K562 (cell line): ENCODE results near the gene DPY30. TPM values are rescaled to one million over a fixed set of nuclear protein-coding genes. Genes with fewer than 3 reads are reported as not detected.

Experiments
- CREM ChIP-seq: IDR thresholded peaks from 2 replicates; pipeline ENCODE4 v1.6.1; 2014; ENCODE audit warnings: antibody characterized with exemption, low read depth
- CTBP1 ChIP-seq: fragments of 450-650 bp; IDR thresholded peaks from 2 replicates; pipeline ENCODE4 v1.6.1; 2016; ENCODE audit warnings: borderline replicate concordance
- E2F3 ChIP-seq: fragments of 250-450 bp; sonication (Bioruptor Pico); IDR thresholded peaks from 2 replicates; pipeline ENCODE4 v1.4.0; 2020; ENCODE audit warnings: mild to moderate bottlenecking
- EP300 ChIP-seq: IDR thresholded peaks from 2 replicates; pipeline ENCODE4 v1.6.1; 2012; ENCODE audit warnings: low read length, improper control_type of control experiment
- ETS1 ChIP-seq: conservative IDR thresholded peaks from 2 replicates; pipeline ENCODE4 v1.6.1; 2011; ENCODE audit warnings: low read depth, mild to moderate bottlenecking, low read length; ENCODE audit not compliant: control insufficient read depth
- FOXA1 ChIP-seq: fragments of 450-650 bp; IDR thresholded peaks from 2 replicates; pipeline ENCODE4 v1.6.1; 2016; ENCODE audit warnings: mild to moderate bottlenecking, borderline replicate concordance
- HNRNPUL1 ChIP-seq: fragments of 200-400 bp; formaldehyde crosslinking; IDR thresholded peaks from 2 replicates; pipeline ENCODE4 v1.6.1; 2017; ENCODE audit warnings: low read length
- ILF3 ChIP-seq: fragments of 450-650 bp; IDR thresholded peaks from 2 replicates; pipeline ENCODE4 v1.6.1; 2018; ENCODE audit warnings: antibody characterized with exemption, mild to moderate bottlenecking, moderate library complexity, borderline replicate concordance
- ILK ChIP-seq: fragments of 450-650 bp; IDR thresholded peaks from 2 replicates; pipeline ENCODE4 v1.6.1; 2016; ENCODE audit warnings: missing genetic modification characterization, low read depth, mild to moderate bottlenecking, missing compliant biosample characterization, moderate library complexity, borderline replicate concordance
- KDM5B ChIP-seq: fragments of 200-600 bp; sonication (generic); IDR thresholded peaks from 2 replicates; pipeline ENCODE4 v1.6.1; 2012; ENCODE audit warnings: low read depth, mild to moderate bottlenecking, moderate library complexity, low read length, control low read depth, inconsistent platforms; ENCODE audit not compliant: insufficient replicate concordance
- L3MBTL2 ChIP-seq: fragments of 450-650 bp; IDR thresholded peaks from 2 replicates; pipeline ENCODE4 v1.6.1; 2016; ENCODE audit warnings: mild to moderate bottlenecking, moderate library complexity
- NR2C1 ChIP-seq, 2 experiments: fragments of 450-650 bp; IDR thresholded peaks; 2 replicates each; pipeline ENCODE4 v1.6.1; 2017; ENCODE audit warnings: mild to moderate bottlenecking in 2 of 2, antibody characterized with exemption in 1 of 2, inconsistent platforms in 1 of 2, missing compliant biosample characterization in 1 of 2, missing genetic modification characterization in 1 of 2
- PHB ChIP-seq: fragments of 250-450 bp; sonication (Bioruptor Pico); IDR thresholded peaks from 2 replicates; pipeline ENCODE4 v1.5.0; 2021
- POLR2AphosphoS2 ChIP-seq: IDR thresholded peaks from 2 replicates; pipeline ENCODE4 v1.6.1; 2012; ENCODE audit warnings: low read length, improper control_type of control experiment
- RREB1 ChIP-seq: fragments of 250-450 bp; sonication (Bioruptor Pico); IDR thresholded peaks from 2 replicates; pipeline ENCODE4 v1.4.0; 2020
- SMARCC2 ChIP-seq: fragments of 450-650 bp; IDR thresholded peaks from 2 replicates; pipeline ENCODE4 v1.6.1; 2017; ENCODE audit warnings: antibody characterized with exemption, moderate library complexity, mild to moderate bottlenecking, low read depth
- SOX6 ChIP-seq: fragments of 450-650 bp; IDR thresholded peaks from 2 replicates; pipeline ENCODE4 v1.6.1; 2014; ENCODE audit warnings: mild to moderate bottlenecking
- TAF1 ChIP-seq: IDR thresholded peaks from 2 replicates; pipeline ENCODE4 v1.6.1; 2011; ENCODE audit warnings: mild to moderate bottlenecking, low read length, moderate library complexity; ENCODE audit not compliant: insufficient read depth, control insufficient read depth, severe bottlenecking; ENCODE audit errors: extremely low read depth
- ZBTB9 ChIP-seq: fragments of 450-650 bp; formaldehyde crosslinking; IDR thresholded peaks from 2 replicates; pipeline ENCODE4 v1.4.0; 2020; ENCODE audit warnings: mild to moderate bottlenecking, moderate library complexity
- ZEB2 ChIP-seq: fragments of 450-650 bp; IDR thresholded peaks from 2 replicates; pipeline ENCODE4 v1.6.1; 2016
- polyA plus RNA-seq, 8 experiments: library from polyadenylated mRNA; depleted of rRNA in 4 of 8; stranded (reverse) in 5 of 8; unstranded in 3 of 8; fragments of >200 nt; fragmentation: Nextera tagmentation in 2 of 8; fragmentation: Illumina TruSeq in 1 of 8; extraction: Ambion mirVana in 2 of 8; extraction: Trizol in 1 of 8; gene quantifications; 2 replicates each; pipeline versions ENCODE4 v1.2.1 to v1.2.3, GENCODE V29; 2011 to 2014; ENCODE audit warnings: inconsistent platforms in 1 of 8, missing spikeins in 1 of 8
- total RNA-seq, 7 experiments: library from RNA; depleted of rRNA in 6 of 7; stranded (reverse); fragments of >200 nt in 6 of 7; fragmentation: Illumina TruSeq in 2 of 7; extraction: Trizol in 2 of 7; gene quantifications; 2 replicates each; pipeline versions ENCODE4 v1.2.1 to v1.2.3, GENCODE V29; 2011 to 2021; ENCODE audit warnings: low replicate concordance in 1 of 7

DPY30 gene
- total and polyA plus RNA-seq, 9 of the 15 experiments (the other 6 are each of a cell fraction or from before 2014, with no cell fraction given) = 64.6 to 402 (median 116) TPM

- TF ChIP-seq ETS1 (0 out of 2 replicates have a peak, but pooled peaks have one; percentile 2), KDM5B (peak; percentile 99), EP300 (no peak), SMARCC2 (no peak), PHB (CRISPR knock-in tag) (0 out of 2 replicates have a peak, but pooled peaks have one; percentile 72), SOX6 (peak; percentile 22; the same call in 1 of the 2 replicates), RREB1 (CRISPR knock-in tag) (peak; percentile 60; the same call in 1 of the 2 replicates), CTBP1 (peak; percentile 78), ZEB2 (peak; percentile 13; the same call in 1 of the 2 replicates), FOXA1 (no peak), HNRNPUL1 (no peak), L3MBTL2 (peak; percentile 86), ILF3 (no peak), E2F3 (no peak), ILK (no peak), NR2C1 (IDR thresholded peaks at IDR 0.05) (no peak), NR2C1 (tag; IDR thresholded peaks at IDR 0.05) (no peak), CREM (peak; percentile 96), ZBTB9 (CRISPR knock-in tag) (peak; percentile 48; the same call in 1 of the 2 replicates), TAF1 (peak; percentile 94), POLR2AphosphoS2 (peak; percentile 93)
Measured at GRCh38 chr2:32039447-32040219, at the start of gene DPY30 (continued).
